Measurements from ENCODE around the gene PHLPP1.

PHLPP1 gene

DNA sequence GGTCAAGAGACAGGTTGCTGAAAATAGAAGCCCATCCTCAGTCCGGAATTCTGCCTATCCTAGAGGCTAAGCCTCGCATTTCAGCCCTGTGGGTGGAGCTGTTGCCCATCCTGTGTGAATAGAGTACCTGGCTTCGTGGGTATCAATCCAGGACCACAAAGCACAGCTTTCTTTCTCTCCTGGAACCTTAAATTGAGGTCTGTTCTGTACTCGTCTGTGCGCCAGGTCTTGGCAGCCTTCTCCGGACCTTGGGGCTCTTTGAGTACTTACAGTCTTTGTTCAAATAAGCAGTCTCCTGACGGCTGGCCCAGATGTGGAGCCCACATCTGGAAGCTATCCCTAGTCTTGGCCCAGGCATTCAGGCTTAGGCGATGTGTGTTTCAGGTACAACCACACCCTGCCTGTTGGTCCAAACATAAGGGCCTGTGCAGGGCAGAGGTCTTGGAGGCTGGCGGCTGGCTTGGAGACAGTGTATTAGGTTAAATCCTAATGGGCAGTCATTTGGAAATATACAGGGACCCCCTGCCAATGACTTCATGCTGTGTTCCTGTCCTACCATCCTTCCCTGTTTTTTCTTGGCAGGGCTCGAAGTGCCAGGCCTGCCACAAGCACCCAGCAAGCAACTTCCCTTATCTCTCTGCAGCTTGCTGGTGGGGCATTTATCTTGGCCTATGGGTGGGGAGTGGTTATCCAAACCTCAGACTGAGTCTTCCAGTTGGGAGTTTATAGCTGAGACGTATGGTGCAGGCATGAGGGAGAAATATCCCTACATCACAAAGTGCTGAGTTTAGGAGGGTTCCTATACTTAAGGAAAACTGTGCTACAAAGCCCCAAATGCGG lies 310.1 kb downstream of the PHLPP1 start:
- DNase-seq = no peak

DNA sequence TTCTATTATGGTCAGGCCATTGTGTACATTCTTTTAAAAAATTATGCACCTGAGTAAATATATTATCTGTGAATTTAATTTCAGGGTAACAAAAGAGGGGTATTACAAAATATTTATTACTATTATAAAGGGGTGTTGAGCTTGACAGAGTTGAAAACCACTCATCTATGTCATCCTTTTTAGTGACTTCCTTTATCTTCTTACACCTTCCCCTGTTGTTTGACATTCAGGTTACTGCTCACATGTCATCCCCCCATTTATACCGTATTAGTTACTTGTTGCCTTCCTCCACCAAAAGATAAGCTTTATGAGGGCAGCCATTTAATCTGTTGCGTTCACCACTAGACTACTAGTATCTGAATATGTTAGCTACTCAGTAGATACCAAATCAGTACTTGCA lies 313.0 kb downstream of the PHLPP1 start:
- DNase-seq = no peak
